Left lung (tissue), 10 donors: Measurements from ENCODE around the gene BEND2. TPM values are rescaled to one million over a fixed set of nuclear protein-coding genes. Genes with fewer than 3 reads are reported as not detected.

Experiments
- ATAC-seq: fragments of 200-7000 bp; cut with Tn5 transposase; one replicate; pipeline ENCODE4 v1.9.1; 2020; ENCODE audit warnings: moderate library complexity
- DNase-seq, 4 donors: peaks; one replicate each; pipeline ENCODE4 v3.0.0-alpha.2; 2013 to 2020
- H3K27ac ChIP-seq, 2 donors: fragments of 200-600 bp; sonication (generic) in 1 of 2; one replicate each; pipeline versions ENCODE4 v1.5.0 to v1.8.0; 2020 to 2021
- H3K27me3 ChIP-seq, 2 donors: fragments of 200-600 bp; sonication (generic) in 1 of 2; one replicate each; pipeline versions ENCODE4 v1.5.0 to v1.8.0; 2020 to 2021
- H3K36me3 ChIP-seq, 2 donors: fragments of 200-600 bp; sonication (generic) in 1 of 2; one replicate each; pipeline versions ENCODE4 v1.5.0 to v1.8.0; 2020 to 2021
- H3K4me1 ChIP-seq, 2 donors: fragments of 200-600 bp; one replicate each; pipeline ENCODE4 v1.8.0; 2021
- H3K4me3 ChIP-seq, 2 donors: fragments of 200-600 bp; sonication (generic) in 1 of 2; one replicate each; pipeline versions ENCODE4 v1.5.0 to v1.8.0; 2020 to 2021; ENCODE audit warnings: mild to moderate bottlenecking in 1 of 2
- H3K9me3 ChIP-seq, 2 donors: fragments of 200-600 bp; sonication (generic) in 1 of 2; one replicate each; pipeline versions ENCODE4 v1.5.0 to v1.8.0; 2020 to 2021
- CTCF ChIP-seq, 2 donors: fragments of 200-600 bp; sonication (generic) in 1 of 2; IDR thresholded peaks; one replicate each; pipeline versions ENCODE4 v1.5.0 to v1.8.0; 2021; ENCODE audit warnings: antibody characterized with exemption in 2 of 2
- intact Hi-C, 2 donors: fragments of 100-400 bp; cut with DNase I; formaldehyde crosslinking; loops; one replicate each; pipeline versions ENCODE4 v1.11.2 to v1.14.2; 2022
- polyA plus RNA-seq, 6 donors: library from polyadenylated mRNA; unstranded; fragments of 120-200 nt; gene quantifications; one replicate each; pipeline ENCODE4 v1.2.1, GENCODE V29; 2013; ENCODE audit not compliant: insufficient read length in 6 of 6
- total RNA-seq, 2 donors: library from RNA; stranded (reverse); fragmentation: NEBNext Ultra II Directional; extraction: Animal tissue kit (Norgen Biotek cat#: 25700); gene quantifications; one replicate each; pipeline ENCODE4 v1.2.1, GENCODE V29; 2021
- donor health status: DM: no; HTN: yes; CAD: no.
- donor health status: DM: no; HTN: no; CAD: no.

Gene BEND2
- total and polyA plus RNA-seq, 8 donors = 0.08 to 0.17 (median 0.10) TPM; not detected in 2

DNA sequence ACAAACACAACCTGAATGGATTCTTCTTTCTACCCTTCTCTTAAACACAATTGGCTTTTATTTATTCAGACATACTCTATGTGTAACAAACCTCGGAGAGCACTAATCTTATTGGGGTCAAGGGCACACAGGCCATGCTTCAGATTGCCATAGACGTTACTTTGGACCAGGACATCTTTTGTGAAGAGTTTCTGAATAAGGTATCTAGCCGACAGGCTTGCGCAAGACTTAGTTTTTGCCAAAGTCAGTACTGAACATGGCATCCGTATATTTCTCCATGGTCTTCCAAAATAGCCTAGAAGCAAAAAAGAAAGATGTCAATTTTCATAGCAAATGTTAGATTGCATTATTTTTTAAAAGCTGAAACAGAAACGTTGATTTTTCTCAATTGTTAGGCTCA is 49.8 kb downstream of the BEND2 start:
- intact Hi-C loops = no loop called here
- Histone ChIP-seq H3K36me3 (no peaks in the 10 kb centered on the region), H3K9me3 (no peaks in the 10 kb centered on the region), H3K4me3 (no peak overlapping the region), H3K27ac (no peak overlapping the region), H3K4me1 (no peaks in the 10 kb centered on the region), H3K27me3 (no peaks in the 10 kb centered on the region)
- DNase-seq (no peak), ATAC-seq (no peak)
- TF ChIP-seq CTCF (IDR thresholded peaks at IDR 0.05) = no peak

- peaks cover 0 to 2% of the 10 kb centered on the region in 2 donors for H3K27me3 ChIP-seq
- no peaks in the 10 kb centered on the region for H3K9me3 ChIP-seq
- ATAC-seq = no peak
- H3K36me3 ChIP-seq = no peaks in the 10 kb centered on the region
- no peak for DNase-seq
- TF ChIP-seq CTCF (IDR thresholded peaks at IDR 0.05) = no peak
- intact Hi-C loops = no loop called here
- H3K4me3 ChIP-seq = no peak overlapping the region
- no peak overlapping the region for H3K27ac ChIP-seq
- no peaks in the 10 kb centered on the region for H3K4me1 ChIP-seq
Measured at GRCh38 chrX:18166068-18166467, 54.6 kb downstream of the BEND2 start.

- ATAC-seq (no peak), DNase-seq (peak in 1 of 4 donors; percentile 14)
- Histone ChIP-seq H3K4me3 (no peak overlapping the region), H3K36me3 (no peaks in the 10 kb centered on the region), H3K9me3 (no peaks in the 10 kb centered on the region), H3K4me1 (no peaks in the 10 kb centered on the region), H3K27ac (no peak overlapping the region), H3K27me3 (peaks cover 0 to 2% of the 10 kb centered on the region in 2 donors)
- no peak for TF ChIP-seq CTCF (IDR thresholded peaks at IDR 0.05)
- intact Hi-C loops = no loop called here
Measured at GRCh38 chrX:18160369-18160768, 60.3 kb downstream of the BEND2 start.

GRCh38 chrX:18158963-18159362 is 61.7 kb downstream of the BEND2 start:
- Histone ChIP-seq H3K27me3 (peaks cover 0 to 2% of the 10 kb centered on the region in 2 donors), H3K4me3 (no peak overlapping the region), H3K4me1 (no peaks in the 10 kb centered on the region), H3K9me3 (no peaks in the 10 kb centered on the region), H3K36me3 (no peaks in the 10 kb centered on the region), H3K27ac (no peak overlapping the region)
- ATAC-seq = no peak
- DNase-seq = no peak
- intact Hi-C loops = no loop called here
- no peak for TF ChIP-seq CTCF (IDR thresholded peaks at IDR 0.05)

DNA sequence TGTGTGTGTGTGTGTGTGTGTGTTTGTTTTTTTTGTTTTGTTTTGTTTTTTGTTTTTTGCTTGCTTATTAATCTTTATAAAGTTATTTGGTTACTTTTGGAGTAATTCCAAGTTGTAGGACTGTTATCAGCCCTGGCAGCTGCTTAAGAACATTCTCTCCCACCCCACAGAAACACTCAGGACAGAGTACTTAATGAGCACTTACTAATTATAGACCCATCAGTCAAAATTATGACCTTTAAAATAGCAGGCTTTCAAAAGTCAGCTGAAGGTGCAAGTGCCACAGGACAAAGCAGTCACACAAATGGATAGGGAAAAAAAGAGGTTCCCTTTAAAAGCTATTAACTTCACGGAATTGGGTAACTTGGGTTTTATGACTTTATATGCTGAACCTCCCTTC is 69.0 kb downstream of the BEND2 start:
- intact Hi-C loops = no loop called here
- H3K36me3 ChIP-seq = no peaks in the 10 kb centered on the region
- H3K27me3 ChIP-seq = no peaks in the 10 kb centered on the region
- no peak overlapping the region for H3K4me3 ChIP-seq
- ATAC-seq (peak; percentile 47), DNase-seq (no peak)
- H3K27ac ChIP-seq = no peak overlapping the region
- no peaks in the 10 kb centered on the region for H3K9me3 ChIP-seq
- no peaks in the 10 kb centered on the region for H3K4me1 ChIP-seq
- TF ChIP-seq CTCF (IDR thresholded peaks at IDR 0.05) = no peak
